Measurements from ENCODE around the gene CLTCL1. TPM values are rescaled to one million over a fixed set of nuclear protein-coding genes. Genes with fewer than 3 reads are reported as not detected.

The CLTCL1 gene
- total RNA-seq, 1 experiment from 2014 or later, result 11.9 TPM

DNA sequence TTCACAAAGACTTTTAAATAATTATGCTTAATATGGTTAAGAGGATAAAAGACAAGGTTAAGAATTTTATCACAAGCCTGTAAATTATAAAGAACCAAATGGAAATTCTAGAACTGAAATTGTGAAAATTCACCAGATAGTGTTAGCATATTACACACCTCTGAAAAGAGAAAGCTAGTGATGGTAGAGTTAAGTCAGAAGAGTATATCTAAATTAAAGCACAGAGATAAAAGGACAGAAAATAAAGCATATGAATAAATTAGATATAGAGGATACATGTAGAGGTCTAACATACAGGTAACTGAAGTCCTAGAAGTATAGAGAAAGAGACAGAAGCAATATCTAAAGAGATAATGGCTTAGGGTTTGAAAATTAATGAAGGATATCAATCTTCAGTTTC is 4.2 kb upstream of the CLTCL1 start:
- BruUV-seq (replicated peaks), result no TSS peak
- TF ChIP-seq POLR2AphosphoS5 (IDR thresholded peaks at IDR 0.05; ENCODE audit: low read depth, low read length), result no peak
- no peak for ATAC-seq

DNA sequence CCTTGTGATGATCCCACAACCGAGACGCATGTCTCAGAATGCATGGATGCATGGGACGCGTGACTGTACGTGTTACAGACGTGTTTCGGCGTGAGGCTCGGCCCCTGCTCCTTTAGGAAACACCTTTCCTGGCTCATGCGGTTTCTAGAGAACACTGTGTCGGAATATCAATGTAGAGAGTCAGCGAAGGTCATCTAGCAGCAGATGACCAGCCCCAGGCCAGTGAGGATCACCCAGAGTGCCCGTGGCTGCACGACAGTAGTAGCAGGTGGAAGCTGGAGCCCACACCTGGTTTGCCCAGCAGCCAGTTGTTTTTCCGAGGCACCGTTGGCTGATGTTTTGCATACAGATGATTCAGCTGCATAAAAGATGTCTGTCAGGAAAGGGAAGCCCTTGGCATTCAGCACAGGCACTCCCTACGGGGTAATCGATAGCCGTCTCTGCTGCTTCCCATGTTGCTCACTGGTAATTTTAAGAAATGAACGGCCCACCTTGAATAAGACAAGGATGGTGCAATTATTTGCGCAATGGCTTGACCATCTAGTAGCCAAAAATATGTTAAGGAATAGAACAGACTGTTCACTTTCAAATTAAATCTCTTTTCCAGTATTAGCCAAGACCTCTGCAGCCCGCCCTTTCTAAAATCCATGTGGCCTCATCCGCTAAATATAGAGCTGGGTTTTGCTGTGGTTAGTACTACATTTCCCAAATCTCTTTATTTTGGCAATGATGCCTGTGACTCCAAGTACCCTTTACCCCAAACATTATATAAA is 1.1 kb upstream of the CLTCL1 start:
- Histone ChIP-seq H3K9me3 (ENCODE audit: control insufficient read depth, insufficient read depth, low read depth, low read length) (no peaks in the 10 kb centered on the region), H3K4me1 (ENCODE audit: control insufficient read depth, insufficient read depth, low read length) (peaks cover 7% of the 10 kb centered on the region), H3K27me3 (ENCODE audit: control insufficient read depth, insufficient read depth, low read length) (no peaks in the 10 kb centered on the region), H3K4me3 (ENCODE audit: low read depth in 2 of 2, low read length in 2 of 2) (peak overlapping the region; percentile 70 to 88), H3K36me3 (ENCODE audit: control insufficient read depth, insufficient read depth, low read length) (no peaks in the 10 kb centered on the region), H3K27ac (ENCODE audit: low read length) (peak overlapping the region; percentile 86)
- ATAC-seq (peak; percentile 14; the same call in 1 of the 2 replicates), DNase-seq (ENCODE audit: low read depth, low spot score) (no peak)
- in situ Hi-C loops (cut with HindIII; ENCODE audit: low pct_unique_long_range_greater_than_20kb, low sequenced_read_pairs), result no loop called here
- no TSS peak for BruUV-seq (replicated peaks)
- TF ChIP-seq SIN3A (IDR thresholded peaks at IDR 0.05; ENCODE audit: borderline replicate concordance, insufficient read depth, low read depth, low read length) (no peak), REST (IDR thresholded peaks at IDR 0.05; ENCODE audit: insufficient read depth in 1 of 2, low read depth in 2 of 2, low read length in 1 of 2) (no peak), CTCF (IDR thresholded peaks at IDR 0.05) (no peak), TCF7L2 (IDR thresholded peaks at IDR 0.05; ENCODE audit: low read depth, low read length) (no peak), POLR2AphosphoS5 (IDR thresholded peaks at IDR 0.05; ENCODE audit: low read depth, low read length) (no peak)
- intact Hi-C loops (cut with micrococcal nuclease; ENCODE audit: unreplicated experiment), result loop anchor here (10.0 kb wide), 1 partner anchor 218 kb away; no protein-coding TSS in a partner anchor
- POLR2A ChIA-PET, result interaction anchor here (0.6 kb wide), 1 partner anchor 9 kb away, joined by 16 read pairs; no protein-coding TSS in a partner anchor
- CTCF ChIA-PET, result no interaction called here

More for the DNA sequence above, 4.2 kb upstream of the CLTCL1 start:
- H3K36me3 ChIP-seq (ENCODE audit: control insufficient read depth, insufficient read depth, low read length), result no peaks in the 10 kb centered on the region
- in situ Hi-C loops (cut with HindIII; ENCODE audit: low pct_unique_long_range_greater_than_20kb, low sequenced_read_pairs) (no loop called here), intact Hi-C loops (cut with micrococcal nuclease; ENCODE audit: unreplicated experiment) (loop anchor here (10.0 kb wide), 1 partner anchor 221 kb away; no protein-coding TSS in a partner anchor)
- H3K27me3 ChIP-seq (ENCODE audit: control insufficient read depth, insufficient read depth, low read length), result no peaks in the 10 kb centered on the region
- DNase-seq (ENCODE audit: low read depth, low spot score), result no peak
- H3K4me1 ChIP-seq (ENCODE audit: control insufficient read depth, insufficient read depth, low read length), result no peaks in the 10 kb centered on the region; the same call in 1 of the 2 replicates
- CTCF ChIA-PET, result no interaction called here
- H3K4me3 ChIP-seq (ENCODE audit: low read depth in 2 of 2, low read length in 2 of 2), result no peak overlapping the region
- no peaks in the 10 kb centered on the region for H3K9me3 ChIP-seq (ENCODE audit: control insufficient read depth, insufficient read depth, low read depth, low read length)
- POLR2A ChIA-PET, result no interaction called here
- no peak overlapping the region for H3K27ac ChIP-seq (ENCODE audit: low read length)

DNA sequence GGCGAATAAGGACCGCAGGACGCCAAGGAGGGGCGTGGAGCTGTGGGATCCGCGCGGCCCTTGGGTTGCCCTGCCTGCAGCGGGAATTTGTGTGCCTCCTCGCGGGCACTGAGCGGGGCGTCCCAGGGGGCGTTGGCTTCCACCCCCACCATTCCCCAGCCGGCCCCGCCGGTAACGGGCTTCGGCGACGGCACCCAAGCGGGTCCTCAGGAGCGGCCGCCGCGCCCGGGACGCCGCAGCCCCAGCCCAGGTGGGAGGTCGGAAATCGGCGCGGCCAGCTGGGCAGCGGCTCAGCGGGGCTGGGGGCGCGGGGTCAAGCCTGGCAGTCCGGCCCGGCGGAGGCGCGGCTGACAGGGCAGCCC is 320 bp downstream of the CLTCL1 start:
- intact Hi-C loops (cut with micrococcal nuclease; ENCODE audit: unreplicated experiment), result loop anchor here (10.0 kb wide), 1 partner anchor 216 kb away; no protein-coding TSS in a partner anchor
- peak overlapping the region; percentile 70 to 75 for H3K4me3 ChIP-seq (ENCODE audit: low read depth in 2 of 2, low read length in 2 of 2)
- H3K9me3 ChIP-seq (ENCODE audit: control insufficient read depth, insufficient read depth, low read depth, low read length), result no peaks in the 10 kb centered on the region
- no TSS peak for BruUV-seq (replicated peaks)
- POLR2A ChIA-PET, result no interaction called here
- in situ Hi-C loops (cut with HindIII; ENCODE audit: low pct_unique_long_range_greater_than_20kb, low sequenced_read_pairs), result no loop called here
- no peaks in the 10 kb centered on the region for H3K27me3 ChIP-seq (ENCODE audit: control insufficient read depth, insufficient read depth, low read length)
- CTCF ChIA-PET, result no interaction called here
- H3K36me3 ChIP-seq (ENCODE audit: control insufficient read depth, insufficient read depth, low read length), result no peaks in the 10 kb centered on the region
- ATAC-seq, result peak; percentile 70
- H3K27ac ChIP-seq (ENCODE audit: low read length), result peak overlapping the region; percentile 76
- no peak for TF ChIP-seq SIN3A (IDR thresholded peaks at IDR 0.05; ENCODE audit: borderline replicate concordance, insufficient read depth, low read depth, low read length)
- TF ChIP-seq CTCF (IDR thresholded peaks at IDR 0.05), result no peak
- TF ChIP-seq POLR2AphosphoS5 (IDR thresholded peaks at IDR 0.05; ENCODE audit: low read depth, low read length), result no peak
- TF ChIP-seq TCF7L2 (IDR thresholded peaks at IDR 0.05; ENCODE audit: low read depth, low read length), result no peak
- no peak for TF ChIP-seq REST (IDR thresholded peaks at IDR 0.05; ENCODE audit: insufficient read depth in 1 of 2, low read depth in 2 of 2, low read length in 1 of 2)
- no peak for DNase-seq (ENCODE audit: low read depth, low spot score)
- peaks cover 9% of the 10 kb centered on the region for H3K4me1 ChIP-seq (ENCODE audit: control insufficient read depth, insufficient read depth, low read length)
